Neural cell (in vitro differentiated cells): ENCODE results near the gene WDR70.

Source experiments
- CTCF ChIP-seq: fragments of 450-650 bp; IDR thresholded peaks from 2 replicates; pipeline ENCODE4 v1.5.1; 2014; ENCODE audit warnings: antibody characterized with exemption, mild to moderate bottlenecking, moderate library complexity; ENCODE audit not compliant: poor library complexity, severe bottlenecking
- EP300 ChIP-seq: fragments of 450-650 bp; conservative IDR thresholded peaks from 2 replicates; pipeline ENCODE4 v1.6.1; 2014; ENCODE audit warnings: antibody characterized with exemption, mild to moderate bottlenecking, moderate library complexity; ENCODE audit not compliant: poor library complexity, severe bottlenecking
- EZH2 ChIP-seq: fragments of 200-600, 300-800 bp; shearing (Covaris generic), sonication (generic); IDR thresholded peaks from 2 replicates; pipeline ENCODE4 v1.6.1; 2014; ENCODE audit warnings: antibody characterized with exemption, low read length, borderline replicate concordance, mild to moderate bottlenecking; ENCODE audit not compliant: insufficient read depth, poor library complexity, severe bottlenecking
- MXI1 ChIP-seq: fragments of 450-650 bp; conservative IDR thresholded peaks from 2 replicates; pipeline ENCODE4 v1.6.1; 2014; ENCODE audit warnings: antibody characterized with exemption, mild to moderate bottlenecking; ENCODE audit not compliant: poor library complexity, severe bottlenecking
- POLR2AphosphoS5 ChIP-seq: IDR thresholded peaks from 2 replicates; pipeline ENCODE4 v1.6.1; 2012
- REST ChIP-seq: IDR thresholded peaks from 2 replicates; pipeline ENCODE4 v1.6.1; 2012; ENCODE audit warnings: borderline replicate concordance
- SMC3 ChIP-seq: fragments of 450-650 bp; conservative IDR thresholded peaks from 2 replicates; pipeline ENCODE4 v1.6.1; 2014; ENCODE audit warnings: antibody characterized with exemption, mild to moderate bottlenecking, moderate library complexity; ENCODE audit not compliant: poor library complexity

GRCh38 chr5:37727238-37727637 is 348.1 kb downstream of the WDR70 start:
- no peak for TF ChIP-seq CTCF
- TF ChIP-seq POLR2AphosphoS5, result no peak
- no peak for TF ChIP-seq EP300
- TF ChIP-seq MXI1, result no peak
- no peak for TF ChIP-seq SMC3
- no peak for TF ChIP-seq EZH2
- no peak for TF ChIP-seq REST
